Transverse colon (tissue), 4 donors: ENCODE results near the gene LDB2. TPM values are rescaled to one million over a fixed set of nuclear protein-coding genes. Genes with fewer than 3 reads are reported as not detected.

Experiments
- DNase-seq: peaks from one replicate; pipeline ENCODE4 v3.0.0-alpha.2; 2019
- H3K27ac ChIP-seq, 4 donors: fragments of 200-600 bp; sonication (generic); 2 replicates each; pipeline ENCODE4 v1.5.1; 2016 to 2018; ENCODE audit warnings: inconsistent platforms in 4 of 4
- H3K27me3 ChIP-seq: fragments of 200-600 bp; sonication (generic); 2 replicates; pipeline ENCODE4 v1.5.1; 2017; ENCODE audit warnings: inconsistent platforms
- H3K36me3 ChIP-seq, 4 donors: fragments of 200-600 bp; sonication (generic); 2 replicates each; pipeline ENCODE4 v1.5.1; 2017 to 2019; ENCODE audit warnings: inconsistent platforms in 4 of 4
- H3K4me1 ChIP-seq, 4 donors: fragments of 200-600 bp; sonication (generic); 2 replicates each; pipeline ENCODE4 v1.5.1; 2017 to 2020; ENCODE audit warnings: inconsistent platforms in 4 of 4
- H3K4me3 ChIP-seq, 4 donors: fragments of 200-600 bp; sonication (generic); 1 replicate in 1 of 4; 2 replicates in 3 of 4; pipeline versions ENCODE4 v1.5.1 to v1.6.1; 2017 to 2019; ENCODE audit warnings: inconsistent platforms in 4 of 4
- H3K9me3 ChIP-seq, 2 donors: fragments of 200-600 bp; sonication (generic); 2 replicates each; pipeline ENCODE4 v1.5.1; 2017 to 2019; ENCODE audit warnings: inconsistent platforms in 2 of 2
- EP300 ChIP-seq: sonication (generic); formaldehyde crosslinking; IDR thresholded peaks from one replicate; pipeline ENCODE4 v1.6.1; 2017; ENCODE audit warnings: antibody characterized with exemption, low read depth
- POLR2A ChIP-seq: fragments of 450-650 bp; IDR thresholded peaks from one replicate; pipeline ENCODE4 v1.6.1; 2016; ENCODE audit warnings: antibody characterized with exemption, mild to moderate bottlenecking, moderate library complexity
- POLR2AphosphoS5 ChIP-seq, 3 donors: sonication (generic); formaldehyde crosslinking; IDR thresholded peaks; one replicate each; pipeline ENCODE4 v1.6.1; 2016; ENCODE audit warnings: antibody characterized with exemption in 3 of 3
- WGBS, 2 donors: methylation state at CpG; one replicate each; pipeline ENCODE4 v1.1.5; 2018; ENCODE audit warnings: low coverage in 1 of 2; 5-methylcytosine and 5-hydroxymethylcytosine counted together
- in situ Hi-C, 4 donors: fragments of 200-750 bp; cut with MboI; loops; one replicate each; pipeline versions ENCODE4 v1.15.0 to v1.15.1; 2017; ENCODE audit warnings: low sequenced_read_pairs in 3 of 4, low pct_ligation_motif_present in 1 of 4, low pct_unique_long_range_greater_than_20kb in 1 of 4
- intact Hi-C: fragments of 100-400 bp; cut with DNase I; formaldehyde crosslinking; loops from one replicate; pipeline ENCODE4 v1.15.1; 2023; ENCODE audit warnings: low total_unique reads
- total RNA-seq, 4 donors: library from RNA; depleted of rRNA; stranded (reverse); fragments of >200 nt; gene quantifications; one replicate each; pipeline ENCODE4 v1.1.0, GENCODE V29; 2016
- TF ChIP-seq, protein P1 (sequence below), 5 experiments: fragments of 200-600 bp in 3 of 5; fragments of 450-650 bp in 2 of 5; sonication (generic) in 3 of 5; IDR thresholded peaks; 1 replicate in 2 of 5; 2 replicates in 3 of 5; pipeline ENCODE4 v1.5.1; 2016 to 2017; ENCODE audit warnings: antibody characterized with exemption in 5 of 5, inconsistent platforms in 3 of 5, mild to moderate bottlenecking in 2 of 5, moderate library complexity in 1 of 5

Gene LDB2
- total RNA-seq, 4 donors from 2014 or later: 7.0 to 46.6 (median 8.9) TPM

DNA sequence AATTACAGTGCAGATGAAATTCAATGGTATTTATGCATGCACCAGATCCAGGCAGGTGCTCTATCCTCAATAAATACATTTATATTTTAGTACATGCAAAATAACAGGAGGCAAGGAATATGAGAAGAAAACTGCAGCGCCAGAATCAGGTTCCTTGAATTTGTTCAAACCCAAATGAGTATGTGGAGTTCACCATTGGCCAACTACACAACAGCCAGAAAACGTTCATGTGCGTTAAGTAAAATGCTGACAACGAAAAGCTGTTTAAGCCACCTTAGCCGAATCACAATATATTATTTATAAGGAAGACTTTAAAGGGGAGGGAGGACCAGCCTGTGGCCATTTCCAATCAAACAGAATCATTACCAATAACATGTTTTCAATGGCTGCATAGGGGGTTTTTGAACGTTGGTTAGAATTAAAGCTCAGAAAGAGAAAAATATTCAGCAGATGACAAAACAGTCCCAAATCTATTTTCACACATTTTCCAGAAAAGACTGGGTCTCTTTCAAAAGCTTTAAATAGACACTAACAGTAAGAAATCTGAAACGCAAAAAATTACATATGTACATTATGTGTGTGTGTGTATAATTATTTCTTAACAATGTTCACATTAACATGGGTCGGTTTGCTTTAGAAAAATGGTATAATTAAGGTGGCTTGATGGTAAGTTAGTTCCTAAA is 171.9 kb downstream of the LDB2 start:
- H3K4me1 ChIP-seq: no peaks in the 10 kb centered on the region
- WGBS, 2 donors: 89% methylated on average over 8 of the region's 8 CpGs
- intact Hi-C loops (no loop called here), in situ Hi-C loops (no loop called here)
- H3K27me3 ChIP-seq: no peaks in the 10 kb centered on the region
- TF ChIP-seq EP300 (no peak), POLR2AphosphoS5 (IDR thresholded peaks at IDR 0.05) (no peak), POLR2A (no peak)
- TF ChIP-seq, protein P1, sequence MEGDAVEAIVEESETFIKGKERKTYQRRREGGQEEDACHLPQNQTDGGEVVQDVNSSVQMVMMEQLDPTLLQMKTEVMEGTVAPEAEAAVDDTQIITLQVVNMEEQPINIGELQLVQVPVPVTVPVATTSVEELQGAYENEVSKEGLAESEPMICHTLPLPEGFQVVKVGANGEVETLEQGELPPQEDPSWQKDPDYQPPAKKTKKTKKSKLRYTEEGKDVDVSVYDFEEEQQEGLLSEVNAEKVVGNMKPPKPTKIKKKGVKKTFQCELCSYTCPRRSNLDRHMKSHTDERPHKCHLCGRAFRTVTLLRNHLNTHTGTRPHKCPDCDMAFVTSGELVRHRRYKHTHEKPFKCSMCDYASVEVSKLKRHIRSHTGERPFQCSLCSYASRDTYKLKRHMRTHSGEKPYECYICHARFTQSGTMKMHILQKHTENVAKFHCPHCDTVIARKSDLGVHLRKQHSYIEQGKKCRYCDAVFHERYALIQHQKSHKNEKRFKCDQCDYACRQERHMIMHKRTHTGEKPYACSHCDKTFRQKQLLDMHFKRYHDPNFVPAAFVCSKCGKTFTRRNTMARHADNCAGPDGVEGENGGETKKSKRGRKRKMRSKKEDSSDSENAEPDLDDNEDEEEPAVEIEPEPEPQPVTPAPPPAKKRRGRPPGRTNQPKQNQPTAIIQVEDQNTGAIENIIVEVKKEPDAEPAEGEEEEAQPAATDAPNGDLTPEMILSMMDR (IDR thresholded peaks at IDR 0.05): no peak
- H3K27ac ChIP-seq: no peak overlapping the region
- H3K4me3 ChIP-seq: no peak overlapping the region
- DNase-seq: no peak
- no peaks in the 10 kb centered on the region for H3K9me3 ChIP-seq
- H3K36me3 ChIP-seq: no peaks in the 10 kb centered on the region

GRCh38 chr4:16725252-16725651 is 173.2 kb downstream of the LDB2 start:
- intact Hi-C loops: no loop called here
- Histone ChIP-seq H3K27ac (no peak overlapping the region), H3K4me3 (no peak overlapping the region), H3K36me3 (no peaks in the 10 kb centered on the region), H3K27me3 (no peaks in the 10 kb centered on the region), H3K4me1 (no peaks in the 10 kb centered on the region), H3K9me3 (no peaks in the 10 kb centered on the region)
- in situ Hi-C loops: no loop called here
- TF ChIP-seq, protein P1 (IDR thresholded peaks at IDR 0.05): no peak
- TF ChIP-seq POLR2AphosphoS5 (IDR thresholded peaks at IDR 0.05) (no peak), POLR2A (no peak), EP300 (no peak)
- DNase-seq: no peak
- WGBS, 2 donors: 65 to 70% methylated on average over 5 to 6 of the region's 6 CpGs

- H3K9me3 ChIP-seq: no peaks in the 10 kb centered on the region
- H3K4me3 ChIP-seq: no peak overlapping the region
- no peaks in the 10 kb centered on the region for H3K36me3 ChIP-seq
- TF ChIP-seq, protein P1 (IDR thresholded peaks at IDR 0.05): no peak
- TF ChIP-seq POLR2A (no peak), POLR2AphosphoS5 (IDR thresholded peaks at IDR 0.05) (no peak), EP300 (no peak)
- WGBS, 2 donors: 86 to 95% methylated on average over 3 of the region's 3 CpGs
- no peak for DNase-seq
- in situ Hi-C loops (no loop called here), intact Hi-C loops (no loop called here)
- no peaks in the 10 kb centered on the region for H3K27me3 ChIP-seq
- no peak overlapping the region for H3K27ac ChIP-seq
- no peaks in the 10 kb centered on the region for H3K4me1 ChIP-seq
Observed at GRCh38 chr4:16722416-16722815, 176.0 kb downstream of the LDB2 start.

GRCh38 chr4:16721613-16722291 is 176.7 kb downstream of the LDB2 start:
- no peak for DNase-seq
- Histone ChIP-seq H3K36me3 (no peaks in the 10 kb centered on the region), H3K27me3 (no peaks in the 10 kb centered on the region), H3K4me3 (no peak overlapping the region), H3K9me3 (no peaks in the 10 kb centered on the region), H3K27ac (no peak overlapping the region), H3K4me1 (no peaks in the 10 kb centered on the region)
- in situ Hi-C loops: no loop called here
- intact Hi-C loops: no loop called here
- TF ChIP-seq POLR2AphosphoS5 (IDR thresholded peaks at IDR 0.05) (no peak), EP300 (no peak), POLR2A (no peak)
- TF ChIP-seq, protein P1 (IDR thresholded peaks at IDR 0.05): no peak
- WGBS, 2 donors: 39 to 47% methylated on average over 4 of the region's 4 CpGs
